CD8-positive, alpha-beta memory T cell (primary cell): Measurements from ENCODE around the gene EFHC1. TPM values are rescaled to one million over a fixed set of nuclear protein-coding genes. Genes with fewer than 3 reads are reported as not detected.

Experiments used
- CTCF ChIA-PET: fragments of 350-600 bp; sonication (Branson Sonifier 250); formaldehyde crosslinking; loops from one replicate; lab custom pipeline; 2021; ENCODE audit warnings: antibody characterized with exemption; lab: Charles Lee
- POLR2A ChIA-PET: fragments of 350-600 bp; sonication (Branson Sonifier 250); formaldehyde crosslinking; loops from one replicate; lab custom pipeline; 2021; ENCODE audit warnings: antibody characterized with exemption; lab: Charles Lee
- DNase-seq, 5 donors: peaks; one replicate each; pipeline versions ENCODE4 v3.0.0 to v3.0.0-alpha.2; 2020 to 2022; ENCODE audit warnings: mixed read lengths in 1 of 5
- H3K27ac ChIP-seq: one replicate; pipeline ENCODE4 v1.7.0; 2013; ENCODE audit warnings: low read depth, mild to moderate bottlenecking, low read length, moderate library complexity
- H3K27me3 ChIP-seq: 2 replicates; pipeline ENCODE4 v1.7.0; 2013; ENCODE audit warnings: low read length, mild to moderate bottlenecking; ENCODE audit not compliant: insufficient read depth, poor library complexity, severe bottlenecking
- H3K36me3 ChIP-seq: 2 replicates; pipeline ENCODE4 v1.7.0; 2013; ENCODE audit warnings: mild to moderate bottlenecking, low read length, moderate library complexity; ENCODE audit not compliant: insufficient read depth
- H3K4me1 ChIP-seq: 2 replicates; pipeline ENCODE4 v1.7.0; 2013; ENCODE audit warnings: mild to moderate bottlenecking, low read length, moderate library complexity; ENCODE audit not compliant: insufficient read depth
- H3K4me3 ChIP-seq: 2 replicates; pipeline ENCODE4 v1.7.0; 2013; ENCODE audit warnings: mild to moderate bottlenecking, low read length
- H3K9me3 ChIP-seq: 2 replicates; pipeline ENCODE4 v1.7.0; 2013; ENCODE audit warnings: mild to moderate bottlenecking, low read length
- H3K27ac Mint-ChIP-seq, 8 donors: one replicate each; pipeline ENCODE4 v1.8.0; 2020 to 2021; ENCODE audit warnings: mixed read lengths in 8 of 8, mild to moderate bottlenecking in 6 of 8, inconsistent platforms in 3 of 8, moderate library complexity in 3 of 8
- H3K27me3 Mint-ChIP-seq, 2 donors: one replicate each; pipeline ENCODE4 v1.8.0; 2020 to 2021; ENCODE audit warnings: mixed read lengths in 2 of 2, mild to moderate bottlenecking in 1 of 2, moderate library complexity in 1 of 2
- H3K36me3 Mint-ChIP-seq, 3 donors: one replicate each; pipeline ENCODE4 v1.8.0; 2020 to 2021; ENCODE audit warnings: mixed read lengths in 3 of 3, inconsistent platforms in 1 of 3, mild to moderate bottlenecking in 1 of 3
- H3K4me1 Mint-ChIP-seq, 3 donors: one replicate each; pipeline ENCODE4 v1.8.0; 2020 to 2021; ENCODE audit warnings: mixed read lengths in 3 of 3, inconsistent platforms in 1 of 3, mild to moderate bottlenecking in 1 of 3
- H3K4me3 Mint-ChIP-seq, 7 donors: one replicate each; pipeline ENCODE4 v1.8.0; 2020 to 2021; ENCODE audit warnings: mixed read lengths in 7 of 7, mild to moderate bottlenecking in 6 of 7, moderate library complexity in 4 of 7, inconsistent platforms in 2 of 7
- H3K9me3 Mint-ChIP-seq, 5 donors: one replicate each; pipeline ENCODE4 v1.8.0; 2020 to 2022; ENCODE audit warnings: mixed read lengths in 5 of 5, mild to moderate bottlenecking in 3 of 5, moderate library complexity in 2 of 5, inconsistent platforms in 1 of 5
- polyA plus RNA-seq: library from polyadenylated mRNA; unstranded; fragments of 300-500 nt; fragmentation: Illumina TruSeq; gene quantifications from one replicate; pipeline ENCODE4 v1.2.3, GENCODE V29; 2021
- total RNA-seq, 2 experiments: library from RNA; stranded (reverse); gene quantifications; one replicate each; pipeline ENCODE4 v1.2.3, GENCODE V29; 2021

EFHC1 gene
- total and polyA plus RNA-seq, 3 experiments from 2014 or later: 1.9 to 5.1 (median 2.6) TPM

DNA sequence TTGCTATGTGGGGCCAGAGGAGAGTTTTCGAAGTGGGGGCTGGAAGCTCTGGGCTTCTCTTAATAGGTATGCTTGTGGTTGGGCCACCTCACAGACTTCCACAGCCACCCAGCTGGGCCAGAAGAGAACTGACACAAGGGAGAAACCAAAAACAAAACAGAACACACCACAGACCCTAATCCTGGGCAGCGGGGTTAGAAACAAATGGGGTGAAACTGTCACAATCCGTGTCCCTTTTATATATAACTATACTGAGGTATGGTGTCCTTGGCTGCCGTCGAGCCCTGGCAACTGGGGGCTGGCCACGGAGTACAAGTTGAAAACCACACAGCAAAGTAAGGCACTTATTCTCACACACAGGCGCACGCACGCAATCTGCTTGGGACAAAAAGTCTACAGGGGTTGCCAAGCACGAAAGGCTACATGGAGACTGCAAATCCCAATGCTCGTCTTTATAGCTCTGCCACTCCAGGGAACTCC, 78.4 kb downstream of the EFHC1 start:
- POLR2A ChIA-PET: no interaction called here
- no peak overlapping the region for H3K4me3 ChIP-seq
- CTCF ChIA-PET: no interaction called here
- peaks cover 0 to 3% (median 0%) of the 10 kb centered on the region in 3 donors for H3K4me1 Mint-ChIP-seq
- H3K27ac ChIP-seq: no peak overlapping the region
- DNase-seq: no peak
- H3K36me3 Mint-ChIP-seq: peaks cover 6 to 20% (median 9%) of the 10 kb centered on the region in 3 donors
- no peaks in the 10 kb centered on the region for H3K27me3 Mint-ChIP-seq
- peak overlapping the region in 2 of 8 donors; percentile 15 to 55 for H3K27ac Mint-ChIP-seq
- H3K4me1 ChIP-seq: no peaks in the 10 kb centered on the region
- H3K4me3 Mint-ChIP-seq: no peak overlapping the region
- peaks cover 0 to 6% (median 0%) of the 10 kb centered on the region in 5 donors for H3K9me3 Mint-ChIP-seq
- no peaks in the 10 kb centered on the region for H3K27me3 ChIP-seq
- no peaks in the 10 kb centered on the region for H3K36me3 ChIP-seq
- no peaks in the 10 kb centered on the region for H3K9me3 ChIP-seq

DNA sequence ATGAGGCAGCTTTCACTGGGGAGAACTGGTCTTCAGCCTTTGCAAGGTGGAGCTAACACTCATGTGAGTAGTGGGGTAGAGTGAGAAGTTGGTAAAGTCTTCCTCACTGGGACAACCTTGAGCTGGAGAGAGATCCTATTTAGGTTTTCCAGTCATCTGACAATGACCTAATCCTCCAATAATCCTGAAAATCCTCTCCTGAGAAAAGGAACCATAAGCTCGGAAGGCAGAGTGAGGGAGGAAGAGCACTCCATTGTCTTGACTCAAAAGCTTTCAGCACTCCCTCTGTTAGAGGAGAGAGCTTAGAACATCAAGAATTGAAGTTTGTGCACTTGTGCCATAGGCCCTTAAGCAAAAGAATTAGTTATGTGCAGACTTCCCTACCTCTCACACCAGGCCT, 78.9 kb downstream of the EFHC1 start:
- ChIA-PET POLR2A (no interaction called here), CTCF (no interaction called here)
- peaks cover 0 to 6% (median 0%) of the 10 kb centered on the region in 3 donors for H3K4me1 Mint-ChIP-seq
- Histone ChIP-seq H3K4me3 (no peak overlapping the region), H3K27me3 (no peaks in the 10 kb centered on the region), H3K27ac (no peak overlapping the region), H3K36me3 (no peaks in the 10 kb centered on the region), H3K9me3 (no peaks in the 10 kb centered on the region), H3K4me1 (no peaks in the 10 kb centered on the region)
- H3K27ac Mint-ChIP-seq: peak overlapping the region in 1 of 8 donors; percentile 15
- no peak overlapping the region for H3K4me3 Mint-ChIP-seq
- no peaks in the 10 kb centered on the region for H3K27me3 Mint-ChIP-seq
- peaks cover 0 to 6% (median 0%) of the 10 kb centered on the region in 5 donors for H3K9me3 Mint-ChIP-seq
- H3K36me3 Mint-ChIP-seq: peaks cover 6 to 21% (median 9%) of the 10 kb centered on the region in 3 donors
- no peak for DNase-seq

DNA sequence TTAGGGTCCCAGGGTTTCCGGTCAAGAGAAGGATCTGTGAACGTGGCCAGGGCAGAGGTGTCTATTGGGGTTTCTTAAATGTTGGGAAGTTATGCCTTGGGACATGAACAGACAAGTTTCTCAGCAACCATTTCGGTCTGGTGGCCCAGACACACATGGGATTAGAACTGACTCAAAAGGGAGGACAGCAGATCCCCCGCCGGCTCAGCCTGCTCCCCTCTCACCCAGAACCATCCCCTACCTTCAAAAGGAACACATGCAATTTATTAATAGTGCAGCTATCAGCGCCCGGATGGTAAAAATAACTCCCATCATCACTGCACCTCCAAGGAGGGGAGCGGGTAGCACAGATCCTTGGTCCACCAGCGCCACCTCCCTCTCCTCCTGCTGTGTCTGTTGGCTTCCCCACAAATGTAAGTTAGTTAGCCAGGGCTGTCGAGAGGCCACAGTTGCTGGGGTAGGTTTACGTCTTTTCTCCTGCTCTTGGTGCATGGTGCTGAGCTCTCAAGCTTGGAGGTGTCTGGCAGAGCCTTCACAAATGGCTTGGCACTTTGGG, 79.6 kb downstream of the EFHC1 start:
- Mint-ChIP-seq H3K4me1 (peaks cover 0 to 11% (median 0%) of the 10 kb centered on the region in 3 donors), H3K27me3 (no peaks in the 10 kb centered on the region), H3K27ac (peak overlapping the region in 1 of 8 donors; percentile 22), H3K4me3 (no peak overlapping the region), H3K9me3 (peaks cover 0 to 5% (median 0%) of the 10 kb centered on the region in 5 donors), H3K36me3 (peaks cover 6 to 24% (median 7%) of the 10 kb centered on the region in 3 donors)
- ChIA-PET POLR2A (no interaction called here), CTCF (interaction anchor here (1.2 kb wide), 1 partner anchor 16 kb away, joined by 3 read pairs; no protein-coding TSS in a partner anchor)
- Histone ChIP-seq H3K27ac (no peak overlapping the region), H3K36me3 (no peaks in the 10 kb centered on the region), H3K4me1 (no peaks in the 10 kb centered on the region), H3K27me3 (no peaks in the 10 kb centered on the region), H3K9me3 (no peaks in the 10 kb centered on the region), H3K4me3 (no peak overlapping the region)
- no peak for DNase-seq

DNA sequence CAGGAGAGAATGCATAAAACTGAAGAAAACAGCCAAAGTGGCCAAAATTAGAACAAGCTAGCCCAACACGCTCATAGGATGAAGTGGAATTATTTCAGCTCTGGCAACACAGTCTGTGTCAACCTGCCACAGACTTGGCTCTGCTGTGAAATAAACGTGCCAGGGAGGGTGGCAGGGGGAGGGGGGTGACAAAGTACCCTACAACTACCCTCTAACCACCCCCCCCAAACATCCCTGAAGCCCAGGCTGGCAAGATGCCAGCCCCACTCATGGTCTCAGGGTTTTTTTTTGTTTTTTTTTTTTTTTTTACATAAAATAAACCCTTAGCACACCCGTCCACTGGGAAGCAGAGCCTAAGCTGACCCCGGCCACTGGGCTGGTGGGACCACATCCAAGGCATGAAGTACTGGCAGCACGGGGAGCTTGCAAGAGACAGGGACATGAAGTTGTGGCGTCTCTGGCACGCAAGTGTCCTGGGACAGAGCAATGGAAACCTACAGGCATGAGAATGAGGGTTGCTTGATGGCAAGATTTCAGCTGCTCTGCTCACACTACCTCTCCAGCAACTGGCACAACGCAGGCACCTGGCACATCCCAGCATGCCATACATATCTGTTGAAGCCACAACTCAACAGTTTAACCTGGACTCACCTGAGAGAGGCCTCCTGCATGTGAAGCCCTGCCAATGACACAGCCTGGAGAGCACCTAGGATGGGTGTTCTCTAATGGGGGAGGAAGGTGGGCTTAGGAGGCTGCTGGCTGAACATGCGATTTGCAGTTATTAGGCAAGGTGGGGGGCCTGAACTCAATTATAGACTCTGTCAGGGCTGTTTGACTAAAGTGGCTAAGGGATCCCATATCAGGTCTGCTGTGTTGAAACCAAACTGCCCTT, 80.3 kb downstream of the EFHC1 start:
- peak overlapping the region in 1 of 8 donors; percentile 38 for H3K27ac Mint-ChIP-seq
- no peak overlapping the region for H3K4me3 Mint-ChIP-seq
- no peaks in the 10 kb centered on the region for H3K36me3 ChIP-seq
- no peaks in the 10 kb centered on the region for H3K27me3 Mint-ChIP-seq
- no peak for DNase-seq
- CTCF ChIA-PET: interaction anchor here (1.2 kb wide), 1 partner anchor 15 kb away, joined by 3 read pairs; no protein-coding TSS in a partner anchor
- no peaks in the 10 kb centered on the region for H3K4me1 ChIP-seq
- H3K4me1 Mint-ChIP-seq: peaks cover 0 to 15% (median 0%) of the 10 kb centered on the region in 3 donors
- H3K9me3 ChIP-seq: no peaks in the 10 kb centered on the region
- no peak overlapping the region for H3K27ac ChIP-seq
- POLR2A ChIA-PET: no interaction called here
- H3K27me3 ChIP-seq: no peaks in the 10 kb centered on the region
- no peak overlapping the region for H3K4me3 ChIP-seq
- H3K9me3 Mint-ChIP-seq: no peaks in the 10 kb centered on the region
- H3K36me3 Mint-ChIP-seq: peaks cover 0 to 31% (median 7%) of the 10 kb centered on the region in 3 donors

GRCh38 chr6:52502306-52503029, 82.3 kb downstream of the EFHC1 start:
- no peaks in the 10 kb centered on the region for H3K27me3 ChIP-seq
- DNase-seq: no peak
- H3K36me3 ChIP-seq: no peaks in the 10 kb centered on the region
- Mint-ChIP-seq H3K4me1 (peaks cover 0 to 15% (median 0%) of the 10 kb centered on the region in 3 donors), H3K36me3 (peaks cover 0 to 49% (median 10%) of the 10 kb centered on the region in 3 donors), H3K9me3 (no peaks in the 10 kb centered on the region), H3K27ac (peak overlapping the region in 2 of 8 donors; percentile 65 to 72), H3K27me3 (no peaks in the 10 kb centered on the region), H3K4me3 (no peak overlapping the region)
- ChIA-PET CTCF (no interaction called here), POLR2A (no interaction called here)
- H3K4me3 ChIP-seq: no peak overlapping the region
- no peaks in the 10 kb centered on the region for H3K4me1 ChIP-seq
- no peaks in the 10 kb centered on the region for H3K9me3 ChIP-seq
- H3K27ac ChIP-seq: no peak overlapping the region

- no peaks in the 10 kb centered on the region for H3K9me3 ChIP-seq
- no peak overlapping the region for H3K4me3 ChIP-seq
- H3K9me3 Mint-ChIP-seq: no peaks in the 10 kb centered on the region
- H3K4me3 Mint-ChIP-seq: peak overlapping the region in 1 of 7 donors; percentile 18
- peaks cover 0 to 58% (median 12%) of the 10 kb centered on the region in 3 donors for H3K36me3 Mint-ChIP-seq
- H3K27ac Mint-ChIP-seq: no peak overlapping the region
- peaks cover 0 to 15% (median 0%) of the 10 kb centered on the region in 3 donors for H3K4me1 Mint-ChIP-seq
- no peaks in the 10 kb centered on the region for H3K27me3 ChIP-seq
- ChIA-PET CTCF (no interaction called here), POLR2A (no interaction called here)
- no peaks in the 10 kb centered on the region for H3K27me3 Mint-ChIP-seq
- no peaks in the 10 kb centered on the region for H3K36me3 ChIP-seq
- H3K27ac ChIP-seq: peak overlapping the region; percentile 38
- H3K4me1 ChIP-seq: no peaks in the 10 kb centered on the region
- DNase-seq: no peak
These were observed 83.2 kb downstream of the EFHC1 start for GRCh38 chr6:52503323-52503747.

DNA sequence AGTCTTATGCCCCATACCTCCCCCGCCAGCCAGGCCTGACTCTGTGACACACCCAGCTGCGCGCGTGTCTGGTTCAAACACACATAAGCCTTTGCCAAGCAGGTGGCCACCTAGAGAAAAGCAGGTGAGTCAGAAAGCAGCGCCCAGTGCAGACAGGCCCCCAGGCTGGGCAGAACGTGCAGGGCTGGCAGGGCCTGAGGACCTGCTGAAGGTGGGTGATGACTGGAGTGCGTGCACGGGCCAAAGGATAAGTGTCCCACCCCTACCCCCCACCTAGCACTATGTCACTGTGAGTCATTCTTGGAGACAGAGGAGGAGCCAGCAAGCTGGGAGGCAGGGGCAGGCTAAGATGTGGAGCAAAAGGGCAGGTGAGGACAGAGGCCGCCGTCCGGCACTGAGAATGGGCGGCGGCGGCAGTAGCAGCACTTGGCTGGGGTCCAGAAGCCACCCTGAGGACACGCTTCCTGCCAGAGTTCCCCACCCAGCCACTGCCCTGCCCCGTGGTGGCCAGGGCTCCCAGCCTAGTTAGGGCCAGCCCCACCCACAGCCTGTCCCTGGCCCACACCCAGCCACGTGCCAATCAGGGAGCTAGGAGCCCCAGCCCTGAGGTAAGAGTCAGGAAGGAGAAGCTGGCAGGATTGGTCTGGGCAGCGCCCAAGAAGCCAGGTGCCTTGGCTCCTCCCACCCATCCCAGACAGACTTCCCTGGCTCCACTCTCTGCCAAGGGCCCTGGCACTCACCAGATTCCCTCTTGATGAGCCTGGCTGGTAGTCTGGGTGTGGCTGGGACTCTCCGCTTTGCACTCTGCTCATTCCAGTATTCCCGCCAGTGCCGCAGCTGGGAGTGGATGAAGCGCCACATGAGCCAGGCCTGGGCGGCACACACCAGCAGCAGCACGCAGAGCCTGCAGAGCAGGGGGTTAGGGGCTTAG, 84.0 kb downstream of the EFHC1 start:
- Histone ChIP-seq H3K9me3 (no peaks in the 10 kb centered on the region), H3K4me3 (no peak overlapping the region), H3K36me3 (no peaks in the 10 kb centered on the region), H3K27ac (peak overlapping the region; percentile 43), H3K4me1 (no peaks in the 10 kb centered on the region), H3K27me3 (no peaks in the 10 kb centered on the region)
- Mint-ChIP-seq H3K27ac (peak overlapping the region in 1 of 8 donors; percentile 60), H3K4me1 (peaks cover 0 to 15% (median 0%) of the 10 kb centered on the region in 3 donors), H3K9me3 (no peaks in the 10 kb centered on the region), H3K4me3 (no peak overlapping the region), H3K27me3 (no peaks in the 10 kb centered on the region), H3K36me3 (peaks cover 5 to 66% (median 19%) of the 10 kb centered on the region in 3 donors)
- POLR2A ChIA-PET: no interaction called here
- CTCF ChIA-PET: no interaction called here
- DNase-seq: no peak
